Measurements from ENCODE around the gene SIGLEC14.

GRCh38 chr19:51637362-51637978 lies 9.2 kb downstream of the SIGLEC14 start:
- TF ChIP-seq, protein P1, sequence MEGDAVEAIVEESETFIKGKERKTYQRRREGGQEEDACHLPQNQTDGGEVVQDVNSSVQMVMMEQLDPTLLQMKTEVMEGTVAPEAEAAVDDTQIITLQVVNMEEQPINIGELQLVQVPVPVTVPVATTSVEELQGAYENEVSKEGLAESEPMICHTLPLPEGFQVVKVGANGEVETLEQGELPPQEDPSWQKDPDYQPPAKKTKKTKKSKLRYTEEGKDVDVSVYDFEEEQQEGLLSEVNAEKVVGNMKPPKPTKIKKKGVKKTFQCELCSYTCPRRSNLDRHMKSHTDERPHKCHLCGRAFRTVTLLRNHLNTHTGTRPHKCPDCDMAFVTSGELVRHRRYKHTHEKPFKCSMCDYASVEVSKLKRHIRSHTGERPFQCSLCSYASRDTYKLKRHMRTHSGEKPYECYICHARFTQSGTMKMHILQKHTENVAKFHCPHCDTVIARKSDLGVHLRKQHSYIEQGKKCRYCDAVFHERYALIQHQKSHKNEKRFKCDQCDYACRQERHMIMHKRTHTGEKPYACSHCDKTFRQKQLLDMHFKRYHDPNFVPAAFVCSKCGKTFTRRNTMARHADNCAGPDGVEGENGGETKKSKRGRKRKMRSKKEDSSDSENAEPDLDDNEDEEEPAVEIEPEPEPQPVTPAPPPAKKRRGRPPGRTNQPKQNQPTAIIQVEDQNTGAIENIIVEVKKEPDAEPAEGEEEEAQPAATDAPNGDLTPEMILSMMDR (IDR thresholded peaks at IDR 0.05), result peak; percentile 49
- TF ChIP-seq EZH2 (IDR thresholded peaks at IDR 0.05) (no peak), EZH2phosphoT487 (IDR thresholded peaks at IDR 0.05) (no peak)
